H7 (cell line): ENCODE results near the gene UCN2. TPM values are rescaled to one million over a fixed set of nuclear protein-coding genes. Genes with fewer than 3 reads are reported as not detected.

Experiments used
- DNase-seq: peaks from one replicate; pipeline ENCODE4 v3.0.0; 2012
- H3K27me3 ChIP-seq: 2 replicates; pipeline ENCODE4 v1.6.0; 2011; ENCODE audit warnings: mild to moderate bottlenecking, low read length; ENCODE audit not compliant: control insufficient read depth, insufficient read depth
- H3K36me3 ChIP-seq: replicated peaks from 2 replicates; pipeline ENCODE4 v1.5.1; 2011; ENCODE audit warnings: low read length; ENCODE audit not compliant: control insufficient read depth, insufficient read depth
- H3K4me3 ChIP-seq: 2 replicates; pipeline ENCODE4 v1.5.1; 2011; ENCODE audit warnings: low read depth, mild to moderate bottlenecking, control low read depth, low read length, moderate library complexity; ENCODE audit not compliant: insufficient read depth
- total RNA-seq: library from RNA; depleted of rRNA; stranded (reverse); fragments of >200 nt; shearing (Covaris generic); gene quantifications from 2 replicates; pipeline ENCODE4 v1.2.3, GENCODE V29; 2014

UCN2 gene
- total RNA-seq, 1 experiment from 2014 or later = 0.69 TPM

- Histone ChIP-seq H3K27me3 (peaks cover 7% of the 10 kb centered on the region), H3K36me3 (peaks cover 20% of the 10 kb centered on the region), H3K4me3 (no peak overlapping the region)
- peak; percentile 91 for DNase-seq
Measured at GRCh38 chr3:48595526-48596121, 32.0 kb upstream of the UCN2 start.

- no peak for DNase-seq
- peaks cover 7% of the 10 kb centered on the region for H3K27me3 ChIP-seq
- H3K36me3 ChIP-seq = peaks cover 15% of the 10 kb centered on the region
- peak within 1 kb of the TSS; percentile 50 for H3K4me3 ChIP-seq
Measured at GRCh38 chr3:48595075-48595525, 31.5 kb upstream of the UCN2 start, which contains the start of gene COL7A1. TSS of gene COL7A1 (minus strand) at chr3:48595329. CDS start at chr3:48595159, 170 bp downstream.

GRCh38 chr3:48594417-48595049, 31.0 kb upstream of the UCN2 start:
- H3K36me3 ChIP-seq = peaks cover 9% of the 10 kb centered on the region
- peak; percentile 80 for DNase-seq
- peak overlapping the region; percentile 50 for H3K4me3 ChIP-seq
- peaks cover 7% of the 10 kb centered on the region for H3K27me3 ChIP-seq

GRCh38 chr3:48593337-48593736, 29.8 kb upstream of the UCN2 start:
- Histone ChIP-seq H3K27me3 (peaks cover 7% of the 10 kb centered on the region), H3K36me3 (peaks cover 2% of the 10 kb centered on the region), H3K4me3 (no peak overlapping the region)
- no peak for DNase-seq

- Histone ChIP-seq H3K36me3 (peaks cover 2% of the 10 kb centered on the region), H3K4me3 (no peak overlapping the region), H3K27me3 (peaks cover 7% of the 10 kb centered on the region)
- no peak for DNase-seq
Measured at GRCh38 chr3:48592519-48593087, 29.0 kb upstream of the UCN2 start.

GRCh38 chr3:48591886-48592518, 28.4 kb upstream of the UCN2 start:
- Histone ChIP-seq H3K4me3 (no peak overlapping the region), H3K36me3 (no peaks in the 10 kb centered on the region), H3K27me3 (peaks cover 7% of the 10 kb centered on the region)
- DNase-seq = no peak

- DNase-seq = no peak
- Histone ChIP-seq H3K27me3 (peaks cover 7% of the 10 kb centered on the region), H3K36me3 (no peaks in the 10 kb centered on the region), H3K4me3 (no peak overlapping the region)
Measured at GRCh38 chr3:48591436-48591835, 27.9 kb upstream of the UCN2 start.

GRCh38 chr3:48588230-48588629, 24.6 kb upstream of the UCN2 start:
- no peak for DNase-seq
- no peaks in the 10 kb centered on the region for H3K27me3 ChIP-seq
- H3K4me3 ChIP-seq = no peak overlapping the region
- H3K36me3 ChIP-seq = no peaks in the 10 kb centered on the region; the same call in 1 of the 2 replicates

GRCh38 chr3:48587686-48588085, 24.1 kb upstream of the UCN2 start:
- Histone ChIP-seq H3K36me3 (no peaks in the 10 kb centered on the region; the same call in 1 of the 2 replicates), H3K4me3 (no peak overlapping the region), H3K27me3 (no peaks in the 10 kb centered on the region)
- no peak for DNase-seq

GRCh38 chr3:48585411-48585810, 21.8 kb upstream of the UCN2 start:
- DNase-seq = no peak
- H3K27me3 ChIP-seq = no peaks in the 10 kb centered on the region
- no peak overlapping the region for H3K4me3 ChIP-seq
- H3K36me3 ChIP-seq = no peaks in the 10 kb centered on the region; the same call in 1 of the 2 replicates

- no peak for DNase-seq
- H3K36me3 ChIP-seq = no peaks in the 10 kb centered on the region; the same call in 1 of the 2 replicates
- no peaks in the 10 kb centered on the region for H3K27me3 ChIP-seq
- no peak overlapping the region for H3K4me3 ChIP-seq
Measured at GRCh38 chr3:48584836-48585235, 21.3 kb upstream of the UCN2 start.

GRCh38 chr3:48581621-48582481, 18.3 kb upstream of the UCN2 start:
- no peak for DNase-seq
- peaks cover 2% of the 10 kb centered on the region; the same call in 1 of the 2 replicates for H3K36me3 ChIP-seq
- H3K27me3 ChIP-seq = no peaks in the 10 kb centered on the region
- H3K4me3 ChIP-seq = no peak overlapping the region

- DNase-seq = no peak
- Histone ChIP-seq H3K27me3 (no peaks in the 10 kb centered on the region), H3K36me3 (peaks cover 2% of the 10 kb centered on the region; the same call in 1 of the 2 replicates), H3K4me3 (no peak overlapping the region)
Measured at GRCh38 chr3:48576647-48577046, 13.1 kb upstream of the UCN2 start.

- H3K27me3 ChIP-seq = no peaks in the 10 kb centered on the region
Measured at GRCh38 chr3:48575366-48575765, 11.8 kb upstream of the UCN2 start.

More at GRCh38 chr3:48575366-48575765, 11.8 kb upstream of the UCN2 start:
- no peak overlapping the region for H3K4me3 ChIP-seq
- DNase-seq = no peak
- H3K36me3 ChIP-seq = peaks cover 2% of the 10 kb centered on the region; the same call in 1 of the 2 replicates
